IMR-90 (cell line): Measurements from ENCODE around the gene TMA16.

Experiments used
- BHLHE40 ChIP-seq: fragments of 150-350 bp; IDR thresholded peaks from 2 replicates; pipeline ENCODE4 v1.6.1; 2016; ENCODE audit warnings: mild to moderate bottlenecking, low read depth, low read length
- CEBPB ChIP-seq: IDR thresholded peaks from 2 replicates; pipeline ENCODE4 v1.6.1; 2012; ENCODE audit warnings: low read depth, low read length, improper control_type of control experiment
- CHD1 ChIP-seq: IDR thresholded peaks from 2 replicates; pipeline ENCODE4 v1.6.1; 2012; ENCODE audit warnings: low read depth, low read length, improper control_type of control experiment
- MAFK ChIP-seq: IDR thresholded peaks from 2 replicates; pipeline ENCODE4 v1.6.1; 2012; ENCODE audit warnings: low read depth, low read length, improper control_type of control experiment
- MAZ ChIP-seq: IDR thresholded peaks from 2 replicates; pipeline ENCODE4 v1.6.1; 2012; ENCODE audit warnings: low read depth, mild to moderate bottlenecking, low read length, improper control_type of control experiment, moderate library complexity, borderline replicate concordance
- MXI1 ChIP-seq: IDR thresholded peaks from 2 replicates; pipeline ENCODE4 v1.6.1; 2012; ENCODE audit warnings: low read depth, mild to moderate bottlenecking, low read length, moderate library complexity, borderline replicate concordance
- NFE2L2 ChIP-seq: fragments of 150-350 bp; IDR thresholded peaks from 2 replicates; pipeline ENCODE4 v1.6.1; 2016; ENCODE audit warnings: low read depth, mild to moderate bottlenecking, low read length
- POLR2A ChIP-seq: IDR thresholded peaks from 2 replicates; pipeline ENCODE4 v1.6.1; 2012; ENCODE audit warnings: mild to moderate bottlenecking, low read depth, low read length
- RAD21 ChIP-seq: IDR thresholded peaks from 2 replicates; pipeline ENCODE4 v1.6.1; 2012; ENCODE audit warnings: low read length, improper control_type of control experiment
- RCOR1 ChIP-seq: IDR thresholded peaks from 2 replicates; pipeline ENCODE4 v1.6.1; 2012; ENCODE audit warnings: mild to moderate bottlenecking, low read length, improper control_type of control experiment; ENCODE audit not compliant: insufficient replicate concordance
- RFX5 ChIP-seq: IDR thresholded peaks from 2 replicates; pipeline ENCODE4 v1.8.0; 2012; ENCODE audit warnings: low read depth, mild to moderate bottlenecking, low read length, moderate library complexity
- SMC3 ChIP-seq: fragments of 150-350 bp; IDR thresholded peaks from 2 replicates; pipeline ENCODE4 v1.6.1; 2016; ENCODE audit warnings: low read depth, mild to moderate bottlenecking, antibody characterized with exemption, low read length, moderate library complexity
- TF ChIP-seq, protein P1 (sequence below): conservative IDR thresholded peaks from 2 replicates; pipeline ENCODE4 v1.5.1; 2012; ENCODE audit warnings: mild to moderate bottlenecking, low read depth, low read length, improper control_type of control experiment
- TF ChIP-seq, protein P2 (sequence below): fragments of 150-350 bp; IDR thresholded peaks from 2 replicates; pipeline ENCODE4 v1.6.1; 2016; ENCODE audit warnings: low read depth, mild to moderate bottlenecking, low read length, moderate library complexity, borderline replicate concordance

DNA sequence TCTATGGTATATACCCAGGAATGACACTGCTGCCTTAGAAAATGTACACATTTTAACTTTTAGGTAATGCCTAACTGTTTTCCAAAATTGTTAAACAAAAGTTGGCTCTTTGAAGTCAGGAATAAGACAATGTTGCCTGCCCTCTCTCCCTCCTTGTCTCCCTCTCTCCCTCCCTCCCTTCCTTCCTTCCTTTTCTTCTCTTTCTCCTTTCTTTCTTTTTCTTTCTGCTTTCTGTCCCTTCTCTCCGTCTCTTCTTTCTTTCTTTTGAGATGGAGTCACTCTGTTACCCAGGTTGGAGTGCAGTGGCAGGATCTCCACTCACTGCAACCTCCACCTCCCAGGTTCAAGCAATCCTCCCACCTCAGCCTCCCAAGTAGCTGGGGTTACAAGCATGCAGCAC lies 4.6 kb upstream of the TMA16 start:
- TF ChIP-seq, protein P1, sequence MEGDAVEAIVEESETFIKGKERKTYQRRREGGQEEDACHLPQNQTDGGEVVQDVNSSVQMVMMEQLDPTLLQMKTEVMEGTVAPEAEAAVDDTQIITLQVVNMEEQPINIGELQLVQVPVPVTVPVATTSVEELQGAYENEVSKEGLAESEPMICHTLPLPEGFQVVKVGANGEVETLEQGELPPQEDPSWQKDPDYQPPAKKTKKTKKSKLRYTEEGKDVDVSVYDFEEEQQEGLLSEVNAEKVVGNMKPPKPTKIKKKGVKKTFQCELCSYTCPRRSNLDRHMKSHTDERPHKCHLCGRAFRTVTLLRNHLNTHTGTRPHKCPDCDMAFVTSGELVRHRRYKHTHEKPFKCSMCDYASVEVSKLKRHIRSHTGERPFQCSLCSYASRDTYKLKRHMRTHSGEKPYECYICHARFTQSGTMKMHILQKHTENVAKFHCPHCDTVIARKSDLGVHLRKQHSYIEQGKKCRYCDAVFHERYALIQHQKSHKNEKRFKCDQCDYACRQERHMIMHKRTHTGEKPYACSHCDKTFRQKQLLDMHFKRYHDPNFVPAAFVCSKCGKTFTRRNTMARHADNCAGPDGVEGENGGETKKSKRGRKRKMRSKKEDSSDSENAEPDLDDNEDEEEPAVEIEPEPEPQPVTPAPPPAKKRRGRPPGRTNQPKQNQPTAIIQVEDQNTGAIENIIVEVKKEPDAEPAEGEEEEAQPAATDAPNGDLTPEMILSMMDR: no peak
- TF ChIP-seq POLR2A (no peak), SMC3 (no peak), RFX5 (no peak), MAZ (no peak), RAD21 (no peak), CEBPB (no peak), RCOR1 (no peak), MXI1 (no peak), MAFK (no peak), BHLHE40 (no peak), NFE2L2 (no peak), CHD1 (no peak)
- TF ChIP-seq, protein P2, sequence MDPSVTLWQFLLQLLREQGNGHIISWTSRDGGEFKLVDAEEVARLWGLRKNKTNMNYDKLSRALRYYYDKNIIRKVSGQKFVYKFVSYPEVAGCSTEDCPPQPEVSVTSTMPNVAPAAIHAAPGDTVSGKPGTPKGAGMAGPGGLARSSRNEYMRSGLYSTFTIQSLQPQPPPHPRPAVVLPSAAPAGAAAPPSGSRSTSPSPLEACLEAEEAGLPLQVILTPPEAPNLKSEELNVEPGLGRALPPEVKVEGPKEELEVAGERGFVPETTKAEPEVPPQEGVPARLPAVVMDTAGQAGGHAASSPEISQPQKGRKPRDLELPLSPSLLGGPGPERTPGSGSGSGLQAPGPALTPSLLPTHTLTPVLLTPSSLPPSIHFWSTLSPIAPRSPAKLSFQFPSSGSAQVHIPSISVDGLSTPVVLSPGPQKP: no peak
